Astrocyte (in vitro differentiated cells and primary cell): Measurements from ENCODE around the gene BCAS1.

Experiments
- CTCF ChIP-seq: IDR thresholded peaks from 2 replicates; pipeline ENCODE4 v1.5.1; 2011; ENCODE audit warnings: low read depth, mild to moderate bottlenecking, inconsistent platforms, low read length, moderate library complexity; ENCODE audit not compliant: insufficient read depth
- EZH2 ChIP-seq: IDR thresholded peaks from 2 replicates; pipeline ENCODE4 v1.6.1; 2012; ENCODE audit warnings: mild to moderate bottlenecking, low read length, inconsistent platforms; ENCODE audit not compliant: insufficient read depth

- no peak for TF ChIP-seq CTCF
- no peak for TF ChIP-seq EZH2
These were observed 106.3 kb downstream of the BCAS1 start for GRCh38 chr20:53964067-53964466.
